Right lobe of liver (tissue), 6 donors: Measurements from ENCODE around the gene FTO. TPM values are rescaled to one million over a fixed set of nuclear protein-coding genes. Genes with fewer than 3 reads are reported as not detected.
"Not testable (repeated sequence)": the region's sequence is repeated elsewhere in the genome, so short reads cannot be mapped to it uniquely, and the experiment has no call there.

Source experiments
- ATAC-seq, 4 donors: fragments of 200-7000 bp; cut with Tn5 transposase; one replicate each; pipeline ENCODE4 v1.9.1; 2020; ENCODE audit warnings: mild to moderate bottlenecking in 4 of 4, moderate library complexity in 4 of 4
- DNase-seq, 3 donors: peaks; one replicate each; pipeline ENCODE4 v3.0.0-alpha.2; 2020
- H3K27ac ChIP-seq, 3 donors: fragments of 200-600 bp; one replicate each; pipeline ENCODE4 v1.8.0; 2022
- H3K27me3 ChIP-seq, 2 donors: fragments of 200-600 bp; one replicate each; pipeline ENCODE4 v1.8.0; 2022
- H3K36me3 ChIP-seq, 4 donors: fragments of 200-600 bp; sonication (generic) in 1 of 4; one replicate each; pipeline versions ENCODE4 v1.5.1 to v1.8.0; 2017 to 2022; ENCODE audit warnings: control low read depth in 1 of 4
- H3K4me1 ChIP-seq, 4 donors: fragments of 200-600 bp; sonication (generic) in 1 of 4; one replicate each; pipeline versions ENCODE4 v1.5.1 to v1.8.0; 2017 to 2022; ENCODE audit warnings: control low read depth in 1 of 4
- H3K4me3 ChIP-seq, 3 donors: fragments of 200-600 bp; one replicate each; pipeline ENCODE4 v1.8.0; 2022
- H3K9me3 ChIP-seq, 4 donors: fragments of 200-600 bp; sonication (generic) in 1 of 4; one replicate each; pipeline versions ENCODE4 v1.5.1 to v1.8.0; 2017 to 2022; ENCODE audit warnings: control low read depth in 1 of 4
- POLR2A ChIP-seq: fragments of 450-650 bp; IDR thresholded peaks from one replicate; pipeline ENCODE4 v1.6.1; 2017; ENCODE audit warnings: antibody characterized with exemption, mild to moderate bottlenecking
- WGBS: methylation state at CpG from one replicate; pipeline ENCODE4 v1.1.6; 2018; ENCODE audit warnings: low coverage, low lambda C conversion rate; ENCODE audit not compliant: insufficient coverage; ENCODE audit errors: missing lambda C conversion rate; 5-methylcytosine and 5-hydroxymethylcytosine counted together
- intact Hi-C, 2 donors: fragments of 100-400 bp; cut with DNase I; formaldehyde crosslinking; loops; one replicate each; pipeline versions ENCODE4 v1.11.2 to v1.14.1; 2022
- total RNA-seq, 6 experiments: library from RNA; depleted of rRNA in 2 of 6; stranded (reverse); fragments of >200 nt in 2 of 6; fragmentation: NEBNext Ultra II Directional in 3 of 6; extraction: Animal tissue kit (Norgen Biotek cat#: 25700) in 3 of 6; gene quantifications; one replicate each; pipeline versions ENCODE4 v1.1.0 to v1.2.4, GENCODE V29; 2016 to 2023
- TF ChIP-seq, protein P1 (sequence below), 4 donors: fragments of 200-600 bp in 3 of 4; fragments of 450-650 bp in 1 of 4; IDR thresholded peaks; one replicate each; pipeline versions ENCODE4 v1.5.1 to v1.8.0; 2016 to 2022; ENCODE audit warnings: antibody characterized with exemption in 4 of 4, mild to moderate bottlenecking in 2 of 4
- donor health status: DM: no; HTN: yes; CAD: no.
- donor health status: DM: no; HTN: no; CAD: no.
- donor health status: DM: no; HTN: no; CAD: no.
- donor health status: DM: no; HTN: yes; CAD: no.
- donor health status: DM: no; HTN: yes; CAD: no.

The FTO gene
- total RNA-seq, 6 experiments from 2014 or later, result 28.9 to 51.6 (median 33.6) TPM

DNA sequence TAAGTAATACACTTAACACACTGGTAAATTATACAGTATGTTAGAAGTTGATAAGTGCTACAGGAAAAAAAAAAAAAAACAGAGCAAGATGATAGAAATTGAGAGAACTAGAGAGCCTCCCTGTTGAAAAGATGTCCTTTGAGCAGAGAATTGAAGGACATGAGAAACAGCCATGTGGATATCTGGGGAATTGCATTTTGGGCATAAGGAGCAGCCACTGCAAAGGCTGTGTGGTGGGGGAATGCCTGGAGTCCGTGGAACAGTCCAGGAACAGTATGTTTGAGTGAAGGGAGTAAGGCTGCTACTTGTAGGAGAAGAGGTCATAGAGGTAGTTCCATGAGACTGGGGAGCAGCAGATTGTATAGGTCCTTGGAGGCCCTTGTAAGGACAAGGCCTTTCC is 178.4 kb downstream of the FTO start:
- peaks cover 0 to 7% (median 0%) of the 10 kb centered on the region in 4 donors for H3K36me3 ChIP-seq
- intact Hi-C loops, result no loop called here
- TF ChIP-seq, protein P1, sequence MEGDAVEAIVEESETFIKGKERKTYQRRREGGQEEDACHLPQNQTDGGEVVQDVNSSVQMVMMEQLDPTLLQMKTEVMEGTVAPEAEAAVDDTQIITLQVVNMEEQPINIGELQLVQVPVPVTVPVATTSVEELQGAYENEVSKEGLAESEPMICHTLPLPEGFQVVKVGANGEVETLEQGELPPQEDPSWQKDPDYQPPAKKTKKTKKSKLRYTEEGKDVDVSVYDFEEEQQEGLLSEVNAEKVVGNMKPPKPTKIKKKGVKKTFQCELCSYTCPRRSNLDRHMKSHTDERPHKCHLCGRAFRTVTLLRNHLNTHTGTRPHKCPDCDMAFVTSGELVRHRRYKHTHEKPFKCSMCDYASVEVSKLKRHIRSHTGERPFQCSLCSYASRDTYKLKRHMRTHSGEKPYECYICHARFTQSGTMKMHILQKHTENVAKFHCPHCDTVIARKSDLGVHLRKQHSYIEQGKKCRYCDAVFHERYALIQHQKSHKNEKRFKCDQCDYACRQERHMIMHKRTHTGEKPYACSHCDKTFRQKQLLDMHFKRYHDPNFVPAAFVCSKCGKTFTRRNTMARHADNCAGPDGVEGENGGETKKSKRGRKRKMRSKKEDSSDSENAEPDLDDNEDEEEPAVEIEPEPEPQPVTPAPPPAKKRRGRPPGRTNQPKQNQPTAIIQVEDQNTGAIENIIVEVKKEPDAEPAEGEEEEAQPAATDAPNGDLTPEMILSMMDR (IDR thresholded peaks at IDR 0.05), result no peak
- no peak for TF ChIP-seq POLR2A
- 100% methylated on average over 1 of the region's 1 CpG for WGBS
- H3K4me1 ChIP-seq, result peaks cover 0 to 6% (median 0%) of the 10 kb centered on the region in 4 donors
- no peak for DNase-seq
- H3K9me3 ChIP-seq, result no peaks in the 10 kb centered on the region
- no peak overlapping the region for H3K27ac ChIP-seq
- no peak overlapping the region for H3K4me3 ChIP-seq
- ATAC-seq, result no peak
- H3K27me3 ChIP-seq, result no peaks in the 10 kb centered on the region

DNA sequence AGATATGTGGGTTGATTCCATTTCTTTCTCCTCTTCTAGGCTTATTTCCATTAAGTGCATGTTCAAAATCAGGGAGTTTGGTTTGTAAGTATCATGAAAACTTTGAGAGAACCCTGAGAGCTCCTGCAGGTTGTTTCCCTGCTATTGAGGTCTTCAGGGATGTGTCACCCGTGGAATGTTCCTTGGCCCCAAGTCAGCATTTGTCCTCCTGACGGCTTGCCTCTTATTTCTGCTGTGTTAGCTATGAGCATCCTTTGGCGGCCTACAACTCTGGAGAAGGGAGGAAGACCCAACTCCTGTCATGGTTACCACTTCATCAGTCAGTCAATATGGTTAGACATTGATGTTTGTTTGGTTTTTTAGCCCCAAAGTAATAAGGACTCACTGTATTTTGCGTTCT is 180.8 kb downstream of the FTO start:
- ATAC-seq (no peak), DNase-seq (no peak)
- TF ChIP-seq POLR2A, result no peak
- TF ChIP-seq, protein P1 (IDR thresholded peaks at IDR 0.05), result no peak
- intact Hi-C loops, result no loop called here
- 100% methylated on average over 2 of the region's 4 CpGs for WGBS
- no peaks in the 10 kb centered on the region for H3K9me3 ChIP-seq
- H3K4me1 ChIP-seq, result peaks cover 0 to 6% (median 0%) of the 10 kb centered on the region in 4 donors
- H3K4me3 ChIP-seq, result no peak overlapping the region
- H3K36me3 ChIP-seq, result peaks cover 0 to 14% (median 0%) of the 10 kb centered on the region in 4 donors
- H3K27ac ChIP-seq, result no peak overlapping the region
- no peaks in the 10 kb centered on the region for H3K27me3 ChIP-seq

DNA sequence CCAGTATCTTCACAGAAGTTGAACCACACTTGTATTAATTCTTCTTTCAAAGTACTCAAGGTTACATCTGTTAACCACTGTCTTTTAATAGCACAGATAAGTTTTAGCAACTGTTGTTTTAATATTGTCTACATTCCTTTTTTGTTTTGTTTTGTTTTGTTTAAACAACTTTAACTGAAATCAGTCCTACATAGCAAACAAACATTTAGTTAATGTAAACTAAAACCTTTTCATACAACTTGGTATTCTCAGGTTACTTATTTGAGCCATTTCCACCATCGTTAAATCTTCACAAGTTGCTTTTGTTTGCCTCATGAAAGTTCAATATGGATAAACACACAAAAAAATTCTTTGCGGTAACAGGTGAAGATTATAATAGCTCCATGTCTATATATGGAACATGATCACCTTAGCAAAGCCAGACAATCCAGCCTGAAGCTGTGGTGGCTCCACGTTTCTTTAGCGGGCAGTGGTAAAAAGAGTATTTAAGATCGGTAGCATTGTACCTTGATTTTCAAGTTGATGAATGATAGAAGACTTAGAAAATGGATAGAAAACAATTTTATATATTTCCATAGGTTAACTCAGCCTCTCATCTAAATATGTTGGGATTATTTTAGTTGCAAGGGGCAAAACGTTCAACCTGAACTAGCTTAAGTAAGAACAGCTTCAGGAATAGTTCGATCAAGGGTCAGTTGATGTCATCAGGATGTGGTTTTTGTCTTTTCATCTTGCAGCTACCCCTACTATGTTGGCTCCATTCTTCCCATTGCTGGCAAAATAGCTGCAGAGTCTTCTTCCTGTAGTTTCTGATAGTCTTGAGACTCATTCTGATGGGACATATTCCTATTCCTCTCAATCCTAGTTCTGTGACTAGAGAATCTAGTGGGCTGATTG is 182.8 kb downstream of the FTO start:
- no peak for DNase-seq
- H3K36me3 ChIP-seq, result peaks cover 0 to 7% (median 0%) of the 10 kb centered on the region in 4 donors
- H3K27me3 ChIP-seq, result no peaks in the 10 kb centered on the region
- no peaks in the 10 kb centered on the region for H3K4me1 ChIP-seq
- no peaks in the 10 kb centered on the region for H3K9me3 ChIP-seq
- intact Hi-C loops, result no loop called here
- 91% methylated on average over 7 of the region's 7 CpGs for WGBS
- H3K4me3 ChIP-seq, result no peak overlapping the region
- no peak for TF ChIP-seq POLR2A
- TF ChIP-seq, protein P1 (IDR thresholded peaks at IDR 0.05), result no peak
- no peak for ATAC-seq
- no peak overlapping the region for H3K27ac ChIP-seq

DNA sequence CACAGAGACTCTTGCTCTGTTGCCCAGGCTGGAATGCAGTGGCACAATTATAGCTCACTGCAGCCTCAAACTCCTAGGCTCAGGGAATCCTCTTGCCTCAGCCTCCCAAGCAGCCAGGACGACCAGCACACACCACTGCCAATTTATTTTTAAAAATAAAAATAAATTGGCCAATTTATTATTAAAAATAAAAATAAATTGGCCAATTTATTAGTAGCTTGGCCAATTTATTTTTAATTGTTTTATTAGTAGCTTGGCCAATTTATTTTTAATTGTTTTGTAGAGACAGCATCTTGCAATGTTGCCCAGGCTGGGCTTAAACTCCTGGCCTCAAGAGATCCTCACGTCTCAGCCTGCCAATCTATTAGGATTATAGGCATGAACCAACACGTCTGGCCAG is 184.3 kb downstream of the FTO start:
- 95% methylated on average over 3 of the region's 3 CpGs for WGBS
- no peak overlapping the region for H3K4me3 ChIP-seq
- TF ChIP-seq POLR2A, result no peak
- TF ChIP-seq, protein P1 (IDR thresholded peaks at IDR 0.05), result no peak

DNA sequence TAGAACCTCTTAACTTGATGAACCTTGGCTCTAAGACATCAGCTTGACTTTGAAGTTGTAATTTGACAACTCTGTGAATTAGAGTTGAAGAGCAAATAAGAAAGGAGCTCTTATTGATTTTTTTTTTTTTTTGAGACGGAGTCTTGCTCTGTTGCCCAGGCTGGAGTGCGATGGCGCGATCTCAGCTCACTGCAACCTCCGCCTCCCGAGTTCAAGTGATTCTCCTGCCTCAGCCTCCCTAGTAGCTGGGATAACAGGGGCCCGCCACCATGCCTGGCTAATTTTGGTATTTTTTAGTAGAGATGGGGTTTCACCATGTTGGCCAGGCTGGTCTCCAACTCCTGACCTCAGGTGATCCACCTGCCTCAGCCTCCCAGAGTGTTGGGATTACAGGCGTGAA is 186.9 kb downstream of the FTO start:
- intact Hi-C loops, H3K27me3 ChIP-seq, DNase-seq, H3K27ac ChIP-seq, H3K4me1 ChIP-seq, H3K9me3 ChIP-seq, H3K36me3 ChIP-seq, ATAC-seq, H3K4me3 ChIP-seq: not testable (repeated sequence)
- 86% methylated on average over 6 of the region's 8 CpGs for WGBS

More for the DNA sequence above, 184.3 kb downstream of the FTO start:
- no peak for DNase-seq
- no peak for ATAC-seq
- Histone ChIP-seq H3K27ac (no peak overlapping the region), H3K27me3 (no peaks in the 10 kb centered on the region), H3K36me3 (peaks cover 0 to 7% (median 0%) of the 10 kb centered on the region in 4 donors), H3K4me1 (no peaks in the 10 kb centered on the region), H3K9me3 (no peaks in the 10 kb centered on the region)
- intact Hi-C loops, result no loop called here
